HL-60 (cell line): ENCODE data around the gene CUL2.

Source experiments
- POLR2AphosphoS5 ChIP-seq: IDR thresholded peaks from 2 replicates; pipeline ENCODE4 v1.6.1; 2012; ENCODE audit warnings: low read depth
- SPI1 ChIP-seq: IDR thresholded peaks from 2 replicates; pipeline ENCODE4 v1.6.1; 2012; ENCODE audit warnings: low read depth, mild to moderate bottlenecking, borderline replicate concordance
- TF ChIP-seq, protein P1 (sequence below): IDR thresholded peaks from one replicate; pipeline ENCODE4 v1.5.1; 2011; ENCODE audit warnings: low read length, control low read depth, inconsistent platforms; ENCODE audit not compliant: insufficient read depth
- TF ChIP-seq, protein P2 (sequence below): IDR thresholded peaks from 2 replicates; pipeline ENCODE4 v1.6.1; 2012; ENCODE audit warnings: low read depth; ENCODE audit not compliant: insufficient replicate concordance

DNA sequence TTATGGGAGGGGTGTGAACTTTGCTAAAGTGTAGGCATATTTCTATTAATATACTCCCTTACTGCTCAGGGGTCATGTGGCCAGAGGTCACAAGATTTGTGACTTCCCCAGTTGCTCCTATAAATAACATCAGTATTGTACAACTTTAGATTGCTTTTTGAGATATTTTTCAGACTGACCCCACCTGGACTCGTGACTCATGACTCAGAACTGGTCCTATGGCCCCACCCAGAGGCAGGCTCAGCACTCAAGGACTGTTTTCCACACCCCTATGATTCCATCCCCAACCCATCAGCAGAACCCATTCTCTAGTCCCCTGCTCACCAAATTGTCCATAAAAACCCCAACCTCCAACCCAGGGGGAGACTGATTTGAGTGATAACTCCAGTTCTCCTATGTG is 2.7 kb upstream of the CUL2 start:
- TF ChIP-seq, protein P1, sequence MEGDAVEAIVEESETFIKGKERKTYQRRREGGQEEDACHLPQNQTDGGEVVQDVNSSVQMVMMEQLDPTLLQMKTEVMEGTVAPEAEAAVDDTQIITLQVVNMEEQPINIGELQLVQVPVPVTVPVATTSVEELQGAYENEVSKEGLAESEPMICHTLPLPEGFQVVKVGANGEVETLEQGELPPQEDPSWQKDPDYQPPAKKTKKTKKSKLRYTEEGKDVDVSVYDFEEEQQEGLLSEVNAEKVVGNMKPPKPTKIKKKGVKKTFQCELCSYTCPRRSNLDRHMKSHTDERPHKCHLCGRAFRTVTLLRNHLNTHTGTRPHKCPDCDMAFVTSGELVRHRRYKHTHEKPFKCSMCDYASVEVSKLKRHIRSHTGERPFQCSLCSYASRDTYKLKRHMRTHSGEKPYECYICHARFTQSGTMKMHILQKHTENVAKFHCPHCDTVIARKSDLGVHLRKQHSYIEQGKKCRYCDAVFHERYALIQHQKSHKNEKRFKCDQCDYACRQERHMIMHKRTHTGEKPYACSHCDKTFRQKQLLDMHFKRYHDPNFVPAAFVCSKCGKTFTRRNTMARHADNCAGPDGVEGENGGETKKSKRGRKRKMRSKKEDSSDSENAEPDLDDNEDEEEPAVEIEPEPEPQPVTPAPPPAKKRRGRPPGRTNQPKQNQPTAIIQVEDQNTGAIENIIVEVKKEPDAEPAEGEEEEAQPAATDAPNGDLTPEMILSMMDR, result no peak
- TF ChIP-seq SPI1, result no peak
- TF ChIP-seq, protein P2, sequence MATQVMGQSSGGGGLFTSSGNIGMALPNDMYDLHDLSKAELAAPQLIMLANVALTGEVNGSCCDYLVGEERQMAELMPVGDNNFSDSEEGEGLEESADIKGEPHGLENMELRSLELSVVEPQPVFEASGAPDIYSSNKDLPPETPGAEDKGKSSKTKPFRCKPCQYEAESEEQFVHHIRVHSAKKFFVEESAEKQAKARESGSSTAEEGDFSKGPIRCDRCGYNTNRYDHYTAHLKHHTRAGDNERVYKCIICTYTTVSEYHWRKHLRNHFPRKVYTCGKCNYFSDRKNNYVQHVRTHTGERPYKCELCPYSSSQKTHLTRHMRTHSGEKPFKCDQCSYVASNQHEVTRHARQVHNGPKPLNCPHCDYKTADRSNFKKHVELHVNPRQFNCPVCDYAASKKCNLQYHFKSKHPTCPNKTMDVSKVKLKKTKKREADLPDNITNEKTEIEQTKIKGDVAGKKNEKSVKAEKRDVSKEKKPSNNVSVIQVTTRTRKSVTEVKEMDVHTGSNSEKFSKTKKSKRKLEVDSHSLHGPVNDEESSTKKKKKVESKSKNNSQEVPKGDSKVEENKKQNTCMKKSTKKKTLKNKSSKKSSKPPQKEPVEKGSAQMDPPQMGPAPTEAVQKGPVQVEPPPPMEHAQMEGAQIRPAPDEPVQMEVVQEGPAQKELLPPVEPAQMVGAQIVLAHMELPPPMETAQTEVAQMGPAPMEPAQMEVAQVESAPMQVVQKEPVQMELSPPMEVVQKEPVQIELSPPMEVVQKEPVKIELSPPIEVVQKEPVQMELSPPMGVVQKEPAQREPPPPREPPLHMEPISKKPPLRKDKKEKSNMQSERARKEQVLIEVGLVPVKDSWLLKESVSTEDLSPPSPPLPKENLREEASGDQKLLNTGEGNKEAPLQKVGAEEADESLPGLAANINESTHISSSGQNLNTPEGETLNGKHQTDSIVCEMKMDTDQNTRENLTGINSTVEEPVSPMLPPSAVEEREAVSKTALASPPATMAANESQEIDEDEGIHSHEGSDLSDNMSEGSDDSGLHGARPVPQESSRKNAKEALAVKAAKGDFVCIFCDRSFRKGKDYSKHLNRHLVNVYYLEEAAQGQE, result no peak
- TF ChIP-seq POLR2AphosphoS5, result no peak
